Measurements from ENCODE around the gene ATP10A. TPM values are rescaled to one million over a fixed set of nuclear protein-coding genes. Genes with fewer than 3 reads are reported as not detected.
"Not testable (repeated sequence)": the region's sequence is repeated elsewhere in the genome, so short reads cannot be mapped to it uniquely, and the experiment has no call there.

The ATP10A gene
- total and polyA plus RNA-seq, 5 donors from 2014 or later, result 2.8 to 16.1 (median 5.5) TPM

GRCh38 chr15:25643120-25643519 lies 220.0 kb downstream of the ATP10A start:
- H3K27me3 Mint-ChIP-seq, result no peaks in the 10 kb centered on the region
- no peaks in the 10 kb centered on the region for H3K27me3 ChIP-seq (ENCODE audit: control insufficient read depth, insufficient read depth, low read length)
- no peaks in the 10 kb centered on the region for H3K4me1 ChIP-seq (ENCODE audit: control insufficient read depth, insufficient read depth, low read length, poor library complexity, severe bottlenecking)
- H3K4me3 Mint-ChIP-seq, result no peak overlapping the region
- DNase-seq, result no peak
- H3K36me3 Mint-ChIP-seq, result no peaks in the 10 kb centered on the region
- H3K4me3 ChIP-seq (ENCODE audit: low read depth, low read length), result no peak overlapping the region
- H3K9me3 ChIP-seq (ENCODE audit: control insufficient read depth in 2 of 2, low read length in 2 of 2), result no peaks in the 10 kb centered on the region
- no peaks in the 10 kb centered on the region for H3K36me3 ChIP-seq (ENCODE audit: control insufficient read depth, insufficient read depth, low read length)
- H3K4me1 Mint-ChIP-seq, result no peaks in the 10 kb centered on the region
- no peak overlapping the region for H3K27ac ChIP-seq (ENCODE audit: insufficient read depth, low read length, poor library complexity, severe bottlenecking)
- H3K27ac Mint-ChIP-seq, result no peak overlapping the region
- ATAC-seq (ENCODE audit: low read depth in 2 of 2), result no peak
- H3K9me3 Mint-ChIP-seq, result peaks cover 0 to 1% (median 0%) of the 10 kb centered on the region in 7 donors

- Mint-ChIP-seq H3K36me3 (no peaks in the 10 kb centered on the region), H3K27me3 (peaks cover 4% of the 10 kb centered on the region), H3K9me3 (peaks cover 0 to 1% (median 0%) of the 10 kb centered on the region in 7 donors), H3K4me1 (no peaks in the 10 kb centered on the region), H3K4me3 (no peak overlapping the region), H3K27ac (no peak overlapping the region)
- no peak overlapping the region for H3K27ac ChIP-seq (ENCODE audit: insufficient read depth, low read length, poor library complexity, severe bottlenecking)
- H3K4me3 ChIP-seq (ENCODE audit: low read depth, low read length), result no peak overlapping the region
- no peaks in the 10 kb centered on the region for H3K4me1 ChIP-seq (ENCODE audit: control insufficient read depth, insufficient read depth, low read length, poor library complexity, severe bottlenecking)
- H3K9me3 ChIP-seq (ENCODE audit: control insufficient read depth in 2 of 2, low read length in 2 of 2), result no peaks in the 10 kb centered on the region
- no peaks in the 10 kb centered on the region for H3K27me3 ChIP-seq (ENCODE audit: control insufficient read depth, insufficient read depth, low read length)
- DNase-seq (no peak), ATAC-seq (ENCODE audit: low read depth in 2 of 2) (no peak)
- H3K36me3 ChIP-seq (ENCODE audit: control insufficient read depth, insufficient read depth, low read length), result no peaks in the 10 kb centered on the region
Measured at GRCh38 chr15:25641762-25642161, 221.4 kb downstream of the ATP10A start.

GRCh38 chr15:25641361-25641760 lies 221.8 kb downstream of the ATP10A start:
- Histone ChIP-seq H3K36me3 (ENCODE audit: control insufficient read depth, insufficient read depth, low read length) (no peaks in the 10 kb centered on the region), H3K4me1 (ENCODE audit: control insufficient read depth, insufficient read depth, low read length, poor library complexity, severe bottlenecking) (no peaks in the 10 kb centered on the region), H3K9me3 (ENCODE audit: control insufficient read depth in 2 of 2, low read length in 2 of 2) (no peaks in the 10 kb centered on the region), H3K27me3 (ENCODE audit: control insufficient read depth, insufficient read depth, low read length) (no peaks in the 10 kb centered on the region), H3K27ac (ENCODE audit: insufficient read depth, low read length, poor library complexity, severe bottlenecking) (no peak overlapping the region), H3K4me3 (ENCODE audit: low read depth, low read length) (no peak overlapping the region)
- no peak for ATAC-seq (ENCODE audit: low read depth in 2 of 2)
- no peak for DNase-seq
- peaks cover 0 to 1% (median 0%) of the 10 kb centered on the region in 7 donors for H3K9me3 Mint-ChIP-seq
- no peak overlapping the region for H3K27ac Mint-ChIP-seq
- H3K4me3 Mint-ChIP-seq, result no peak overlapping the region
- no peaks in the 10 kb centered on the region for H3K36me3 Mint-ChIP-seq
- H3K4me1 Mint-ChIP-seq, result no peaks in the 10 kb centered on the region
- peaks cover 4% of the 10 kb centered on the region for H3K27me3 Mint-ChIP-seq

GRCh38 chr15:25640959-25641358 lies 222.2 kb downstream of the ATP10A start:
- H3K27me3 ChIP-seq (ENCODE audit: control insufficient read depth, insufficient read depth, low read length); H3K27ac Mint-ChIP-seq; H3K36me3 ChIP-seq (ENCODE audit: control insufficient read depth, insufficient read depth, low read length); H3K4me1 ChIP-seq (ENCODE audit: control insufficient read depth, insufficient read depth, low read length, poor library complexity, severe bottlenecking); H3K4me3 ChIP-seq (ENCODE audit: low read depth, low read length); H3K27ac ChIP-seq (ENCODE audit: insufficient read depth, low read length, poor library complexity, severe bottlenecking); H3K27me3 Mint-ChIP-seq; H3K9me3 Mint-ChIP-seq; H3K4me1 Mint-ChIP-seq; H3K36me3 Mint-ChIP-seq; H3K9me3 ChIP-seq (ENCODE audit: control insufficient read depth in 2 of 2, low read length in 2 of 2); ATAC-seq (ENCODE audit: low read depth in 2 of 2); H3K4me3 Mint-ChIP-seq; DNase-seq: not testable (repeated sequence)

- Histone ChIP-seq H3K27me3 (ENCODE audit: control insufficient read depth, insufficient read depth, low read length) (no peaks in the 10 kb centered on the region), H3K4me1 (ENCODE audit: control insufficient read depth, insufficient read depth, low read length, poor library complexity, severe bottlenecking) (no peaks in the 10 kb centered on the region), H3K27ac (ENCODE audit: insufficient read depth, low read length, poor library complexity, severe bottlenecking) (no peak overlapping the region), H3K4me3 (ENCODE audit: low read depth, low read length) (no peak overlapping the region), H3K36me3 (ENCODE audit: control insufficient read depth, insufficient read depth, low read length) (no peaks in the 10 kb centered on the region), H3K9me3 (ENCODE audit: control insufficient read depth in 2 of 2, low read length in 2 of 2) (no peaks in the 10 kb centered on the region)
- Mint-ChIP-seq H3K4me1 (no peaks in the 10 kb centered on the region), H3K4me3 (no peak overlapping the region), H3K27ac (no peak overlapping the region), H3K9me3 (peaks cover 0 to 2% (median 0%) of the 10 kb centered on the region in 7 donors), H3K27me3 (peaks cover 4% of the 10 kb centered on the region), H3K36me3 (no peaks in the 10 kb centered on the region)
- no peak for DNase-seq
- ATAC-seq (ENCODE audit: low read depth in 2 of 2), result no peak
Measured at GRCh38 chr15:25640381-25640780, 222.7 kb downstream of the ATP10A start.

GRCh38 chr15:25636486-25636885 lies 226.6 kb downstream of the ATP10A start:
- not testable (repeated sequence) for H3K27me3 ChIP-seq (ENCODE audit: control insufficient read depth, insufficient read depth, low read length); H3K9me3 ChIP-seq (ENCODE audit: control insufficient read depth in 2 of 2, low read length in 2 of 2); H3K9me3 Mint-ChIP-seq; H3K4me1 ChIP-seq (ENCODE audit: control insufficient read depth, insufficient read depth, low read length, poor library complexity, severe bottlenecking); H3K36me3 ChIP-seq (ENCODE audit: control insufficient read depth, insufficient read depth, low read length); H3K36me3 Mint-ChIP-seq; H3K27ac Mint-ChIP-seq; H3K27me3 Mint-ChIP-seq; H3K4me3 ChIP-seq (ENCODE audit: low read depth, low read length); DNase-seq; ATAC-seq (ENCODE audit: low read depth in 2 of 2); H3K4me3 Mint-ChIP-seq; H3K4me1 Mint-ChIP-seq; H3K27ac ChIP-seq (ENCODE audit: insufficient read depth, low read length, poor library complexity, severe bottlenecking)

- Mint-ChIP-seq H3K9me3 (peaks cover 0 to 2% (median 0%) of the 10 kb centered on the region in 7 donors), H3K36me3 (no peaks in the 10 kb centered on the region), H3K27me3 (peaks cover 4% of the 10 kb centered on the region), H3K27ac (no peak overlapping the region), H3K4me1 (no peaks in the 10 kb centered on the region), H3K4me3 (no peak overlapping the region)
- Histone ChIP-seq H3K4me3 (ENCODE audit: low read depth, low read length) (no peak overlapping the region), H3K27ac (ENCODE audit: insufficient read depth, low read length, poor library complexity, severe bottlenecking) (no peak overlapping the region), H3K4me1 (ENCODE audit: control insufficient read depth, insufficient read depth, low read length, poor library complexity, severe bottlenecking) (no peaks in the 10 kb centered on the region), H3K9me3 (ENCODE audit: control insufficient read depth in 2 of 2, low read length in 2 of 2) (no peaks in the 10 kb centered on the region), H3K27me3 (ENCODE audit: control insufficient read depth, insufficient read depth, low read length) (no peaks in the 10 kb centered on the region), H3K36me3 (ENCODE audit: control insufficient read depth, insufficient read depth, low read length) (no peaks in the 10 kb centered on the region)
- DNase-seq (no peak), ATAC-seq (ENCODE audit: low read depth in 2 of 2) (no peak)
Measured at GRCh38 chr15:25635191-25635590, 227.9 kb downstream of the ATP10A start.

- Histone ChIP-seq H3K9me3 (ENCODE audit: control insufficient read depth in 2 of 2, low read length in 2 of 2) (no peaks in the 10 kb centered on the region), H3K36me3 (ENCODE audit: control insufficient read depth, insufficient read depth, low read length) (no peaks in the 10 kb centered on the region), H3K4me1 (ENCODE audit: control insufficient read depth, insufficient read depth, low read length, poor library complexity, severe bottlenecking) (no peaks in the 10 kb centered on the region), H3K4me3 (ENCODE audit: low read depth, low read length) (no peak overlapping the region), H3K27me3 (ENCODE audit: control insufficient read depth, insufficient read depth, low read length) (no peaks in the 10 kb centered on the region), H3K27ac (ENCODE audit: insufficient read depth, low read length, poor library complexity, severe bottlenecking) (no peak overlapping the region)
- DNase-seq (no peak), ATAC-seq (ENCODE audit: low read depth in 2 of 2) (no peak)
- Mint-ChIP-seq H3K4me1 (no peaks in the 10 kb centered on the region), H3K27me3 (peaks cover 4% of the 10 kb centered on the region), H3K4me3 (no peak overlapping the region), H3K9me3 (peaks cover 0 to 7% (median 2%) of the 10 kb centered on the region in 7 donors), H3K36me3 (no peaks in the 10 kb centered on the region), H3K27ac (no peak overlapping the region)
Measured at GRCh38 chr15:25633862-25634261, 229.3 kb downstream of the ATP10A start.
